SU-DHL-6 (cell line): ENCODE measurements around the gene GPR157.

ENCODE experiments used
- EZH2phosphoT487 ChIP-seq: fragments of 200-600 bp; sonication (generic), shearing (Covaris generic); conservative IDR thresholded peaks from 2 replicates; pipeline ENCODE4 v1.6.1; 2018; ENCODE audit warnings: mild to moderate bottlenecking, antibody characterized with exemption, low read length, moderate library complexity, mixed read lengths
- TF ChIP-seq, protein P1 (sequence below): fragments of 200-600 bp; sonication (generic); IDR thresholded peaks from one replicate; pipeline ENCODE4 v1.5.1; 2017; ENCODE audit warnings: antibody characterized with exemption, mild to moderate bottlenecking, low read length, moderate library complexity; ENCODE audit not compliant: insufficient read depth, poor library complexity, severe bottlenecking

DNA sequence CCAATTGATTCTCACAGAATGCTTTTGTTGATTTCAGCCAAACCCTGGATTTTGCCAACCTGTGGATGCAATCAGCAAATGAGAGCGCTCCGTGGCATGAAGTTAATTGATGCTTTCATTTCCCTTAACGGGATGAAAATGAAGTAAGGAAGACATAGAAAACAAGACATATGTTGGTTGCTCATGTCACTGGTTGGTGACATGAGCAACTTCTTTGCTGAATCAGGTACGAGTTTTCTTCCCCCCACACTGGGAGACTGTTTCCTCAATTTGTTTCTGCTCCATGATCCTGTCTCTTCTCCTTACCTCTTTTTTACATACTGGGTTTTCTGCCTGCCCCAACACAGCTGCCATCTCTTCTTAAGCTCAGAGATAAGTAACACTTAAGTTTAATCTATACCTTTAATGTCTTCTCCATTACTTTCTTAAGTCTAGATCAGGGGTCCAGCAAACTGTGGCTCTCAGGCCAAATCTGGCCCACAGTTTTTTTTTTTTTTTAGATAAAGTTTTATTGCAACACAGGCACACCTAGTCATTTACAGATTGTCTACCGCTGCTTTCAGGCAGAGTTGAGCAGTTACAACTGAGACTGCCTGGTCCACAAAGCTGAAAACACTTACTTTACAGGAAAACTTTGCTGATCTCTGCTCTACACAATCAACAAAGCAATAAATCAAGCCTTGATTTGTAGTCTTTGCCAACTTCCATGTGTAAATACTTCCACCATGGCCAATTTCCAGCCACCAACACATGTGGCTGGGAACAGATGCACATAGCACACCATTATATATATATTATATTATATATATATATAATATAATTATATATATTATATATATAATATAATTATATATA, 13.3 kb downstream of the GPR157 start:
- TF ChIP-seq, protein P1, sequence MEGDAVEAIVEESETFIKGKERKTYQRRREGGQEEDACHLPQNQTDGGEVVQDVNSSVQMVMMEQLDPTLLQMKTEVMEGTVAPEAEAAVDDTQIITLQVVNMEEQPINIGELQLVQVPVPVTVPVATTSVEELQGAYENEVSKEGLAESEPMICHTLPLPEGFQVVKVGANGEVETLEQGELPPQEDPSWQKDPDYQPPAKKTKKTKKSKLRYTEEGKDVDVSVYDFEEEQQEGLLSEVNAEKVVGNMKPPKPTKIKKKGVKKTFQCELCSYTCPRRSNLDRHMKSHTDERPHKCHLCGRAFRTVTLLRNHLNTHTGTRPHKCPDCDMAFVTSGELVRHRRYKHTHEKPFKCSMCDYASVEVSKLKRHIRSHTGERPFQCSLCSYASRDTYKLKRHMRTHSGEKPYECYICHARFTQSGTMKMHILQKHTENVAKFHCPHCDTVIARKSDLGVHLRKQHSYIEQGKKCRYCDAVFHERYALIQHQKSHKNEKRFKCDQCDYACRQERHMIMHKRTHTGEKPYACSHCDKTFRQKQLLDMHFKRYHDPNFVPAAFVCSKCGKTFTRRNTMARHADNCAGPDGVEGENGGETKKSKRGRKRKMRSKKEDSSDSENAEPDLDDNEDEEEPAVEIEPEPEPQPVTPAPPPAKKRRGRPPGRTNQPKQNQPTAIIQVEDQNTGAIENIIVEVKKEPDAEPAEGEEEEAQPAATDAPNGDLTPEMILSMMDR, result no peak
- no peak for TF ChIP-seq EZH2phosphoT487
